Spleen (tissue), 7 donors: ENCODE results near the gene HAS3.

Experiments used
- POLR2A ChIP-seq, 3 donors: fragments of 450-650 bp; IDR thresholded peaks; one replicate each; pipeline ENCODE4 v1.5.1; 2017; ENCODE audit warnings: antibody characterized with exemption in 3 of 3, mild to moderate bottlenecking in 1 of 3
- POLR2AphosphoS5 ChIP-seq, 3 donors: sonication (generic); formaldehyde crosslinking; IDR thresholded peaks; one replicate each; pipeline ENCODE4 v1.5.1; 2017; ENCODE audit warnings: antibody characterized with exemption in 3 of 3
- TF ChIP-seq, protein P1 (sequence below), 11 experiments: fragments of 200-600 bp in 7 of 11; fragments of 450-650 bp in 4 of 11; sonication (generic) in 4 of 11; IDR thresholded peaks in 8 of 11; conservative IDR thresholded peaks in 3 of 11; 1 replicate in 7 of 11; 2 replicates in 4 of 11; pipeline versions ENCODE4 v1.4.0 to v1.8.0; 2016 to 2021; ENCODE audit warnings: antibody characterized with exemption in 11 of 11, inconsistent platforms in 4 of 11, mild to moderate bottlenecking in 1 of 11
- donor health status: DM: no; HTN: no; CAD: no; lungs with moderate emphysema.
- donor health status: DM: no; HTN: no; CAD: no.
- donor health status: DM: no; HTN: no; CAD: no.

DNA sequence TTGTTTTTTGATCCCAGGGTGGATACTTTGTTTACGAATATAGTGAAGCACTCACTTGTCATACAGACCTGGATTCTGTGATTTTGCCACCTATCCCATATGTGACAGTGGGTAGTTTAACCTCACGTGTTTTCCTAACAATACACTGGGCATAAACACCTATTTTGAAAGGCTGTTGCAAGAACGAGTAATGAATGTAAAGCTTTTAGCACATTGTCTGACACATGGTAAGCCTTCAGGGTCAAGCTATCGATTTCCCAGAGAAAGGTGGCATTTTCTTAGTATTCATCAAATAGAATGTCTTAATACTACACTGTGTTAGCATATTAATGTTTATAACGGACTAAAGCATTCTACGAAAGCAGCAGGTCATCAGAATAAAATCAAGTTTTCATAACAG lies 25.0 kb downstream of the HAS3 start:
- TF ChIP-seq, protein P1, sequence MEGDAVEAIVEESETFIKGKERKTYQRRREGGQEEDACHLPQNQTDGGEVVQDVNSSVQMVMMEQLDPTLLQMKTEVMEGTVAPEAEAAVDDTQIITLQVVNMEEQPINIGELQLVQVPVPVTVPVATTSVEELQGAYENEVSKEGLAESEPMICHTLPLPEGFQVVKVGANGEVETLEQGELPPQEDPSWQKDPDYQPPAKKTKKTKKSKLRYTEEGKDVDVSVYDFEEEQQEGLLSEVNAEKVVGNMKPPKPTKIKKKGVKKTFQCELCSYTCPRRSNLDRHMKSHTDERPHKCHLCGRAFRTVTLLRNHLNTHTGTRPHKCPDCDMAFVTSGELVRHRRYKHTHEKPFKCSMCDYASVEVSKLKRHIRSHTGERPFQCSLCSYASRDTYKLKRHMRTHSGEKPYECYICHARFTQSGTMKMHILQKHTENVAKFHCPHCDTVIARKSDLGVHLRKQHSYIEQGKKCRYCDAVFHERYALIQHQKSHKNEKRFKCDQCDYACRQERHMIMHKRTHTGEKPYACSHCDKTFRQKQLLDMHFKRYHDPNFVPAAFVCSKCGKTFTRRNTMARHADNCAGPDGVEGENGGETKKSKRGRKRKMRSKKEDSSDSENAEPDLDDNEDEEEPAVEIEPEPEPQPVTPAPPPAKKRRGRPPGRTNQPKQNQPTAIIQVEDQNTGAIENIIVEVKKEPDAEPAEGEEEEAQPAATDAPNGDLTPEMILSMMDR (IDR thresholded peaks at IDR 0.05 in 8 of 11, conservative IDR thresholded peaks at IDR 0.05 in 3 of 11), result no peak
- no peak for TF ChIP-seq POLR2A (IDR thresholded peaks at IDR 0.05)
- TF ChIP-seq POLR2AphosphoS5 (IDR thresholded peaks at IDR 0.05), result no peak
